NT2/D1 (cell line): ENCODE results near the gene SCN5A.

Source experiments
- SUZ12 ChIP-seq: IDR thresholded peaks from 2 replicates; pipeline ENCODE4 v1.6.1; 2011; ENCODE audit not compliant: insufficient read length, insufficient read depth; ENCODE audit errors: extremely low read depth
- YY1 ChIP-seq: IDR thresholded peaks from 2 replicates; pipeline ENCODE4 v1.6.1; 2011; ENCODE audit not compliant: insufficient read length, insufficient read depth
- ZNF274 ChIP-seq: IDR thresholded peaks from 2 replicates; pipeline ENCODE4 v1.6.1; 2011; ENCODE audit warnings: mild to moderate bottlenecking, low read depth, low read length

GRCh38 chr3:38603731-38604131 lies 45.8 kb downstream of the SCN5A start:
- TF ChIP-seq YY1 (no peak), SUZ12 (no peak), ZNF274 (no peak)
